ENCODE measurements around the gene UBXN10.

DNA sequence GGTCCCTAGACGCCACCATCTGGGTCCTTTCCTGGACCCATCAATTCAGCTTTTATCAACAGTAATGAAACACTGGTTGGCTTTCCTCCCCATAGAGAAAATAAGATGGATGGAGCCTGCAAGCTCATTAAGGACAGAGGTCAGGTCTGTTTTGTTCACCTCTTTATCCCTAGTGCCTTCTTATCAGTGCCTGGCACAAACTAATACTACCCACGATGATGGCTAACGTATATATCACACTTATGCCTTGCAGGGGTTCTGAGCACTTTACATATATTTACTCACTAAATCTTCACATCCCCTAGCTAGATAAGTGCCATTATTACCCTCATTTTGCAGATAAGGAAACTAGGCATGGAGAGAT is 5.1 kb upstream of the UBXN10 start:
- TF ChIP-seq, protein P1, sequence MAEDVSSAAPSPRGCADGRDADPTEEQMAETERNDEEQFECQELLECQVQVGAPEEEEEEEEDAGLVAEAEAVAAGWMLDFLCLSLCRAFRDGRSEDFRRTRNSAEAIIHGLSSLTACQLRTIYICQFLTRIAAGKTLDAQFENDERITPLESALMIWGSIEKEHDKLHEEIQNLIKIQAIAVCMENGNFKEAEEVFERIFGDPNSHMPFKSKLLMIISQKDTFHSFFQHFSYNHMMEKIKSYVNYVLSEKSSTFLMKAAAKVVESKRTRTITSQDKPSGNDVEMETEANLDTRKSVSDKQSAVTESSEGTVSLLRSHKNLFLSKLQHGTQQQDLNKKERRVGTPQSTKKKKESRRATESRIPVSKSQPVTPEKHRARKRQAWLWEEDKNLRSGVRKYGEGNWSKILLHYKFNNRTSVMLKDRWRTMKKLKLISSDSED (CRISPR knock-in tag; IDR thresholded peaks at IDR 0.05), result no peak
- TF ChIP-seq ARNT2 (CRISPR knock-in tag; IDR thresholded peaks at IDR 0.05; ENCODE audit: low read depth) (no peak), ZNF879 (CRISPR knock-in tag; IDR thresholded peaks at IDR 0.05) (no peak), RARG (CRISPR knock-in tag; IDR thresholded peaks at IDR 0.05; ENCODE audit: low read depth) (no peak)
- TF ChIP-seq, protein P2, sequence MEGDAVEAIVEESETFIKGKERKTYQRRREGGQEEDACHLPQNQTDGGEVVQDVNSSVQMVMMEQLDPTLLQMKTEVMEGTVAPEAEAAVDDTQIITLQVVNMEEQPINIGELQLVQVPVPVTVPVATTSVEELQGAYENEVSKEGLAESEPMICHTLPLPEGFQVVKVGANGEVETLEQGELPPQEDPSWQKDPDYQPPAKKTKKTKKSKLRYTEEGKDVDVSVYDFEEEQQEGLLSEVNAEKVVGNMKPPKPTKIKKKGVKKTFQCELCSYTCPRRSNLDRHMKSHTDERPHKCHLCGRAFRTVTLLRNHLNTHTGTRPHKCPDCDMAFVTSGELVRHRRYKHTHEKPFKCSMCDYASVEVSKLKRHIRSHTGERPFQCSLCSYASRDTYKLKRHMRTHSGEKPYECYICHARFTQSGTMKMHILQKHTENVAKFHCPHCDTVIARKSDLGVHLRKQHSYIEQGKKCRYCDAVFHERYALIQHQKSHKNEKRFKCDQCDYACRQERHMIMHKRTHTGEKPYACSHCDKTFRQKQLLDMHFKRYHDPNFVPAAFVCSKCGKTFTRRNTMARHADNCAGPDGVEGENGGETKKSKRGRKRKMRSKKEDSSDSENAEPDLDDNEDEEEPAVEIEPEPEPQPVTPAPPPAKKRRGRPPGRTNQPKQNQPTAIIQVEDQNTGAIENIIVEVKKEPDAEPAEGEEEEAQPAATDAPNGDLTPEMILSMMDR (CRISPR knock-in tag; IDR thresholded peaks at IDR 0.05), result no peak
- TF ChIP-seq, protein P3, sequence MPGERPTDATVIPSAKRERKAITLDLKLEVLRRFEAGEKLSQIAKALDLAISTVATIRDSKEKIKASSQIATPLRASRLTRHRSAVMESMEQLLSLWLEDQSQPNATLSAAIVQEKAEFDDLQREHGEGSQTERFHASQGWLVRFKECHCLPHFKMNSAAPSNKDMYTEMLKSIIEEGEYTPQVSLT (CRISPR knock-in tag; IDR thresholded peaks at IDR 0.05; ENCODE audit: borderline replicate concordance, low read depth), result no peak
- TF ChIP-seq, protein P4, sequence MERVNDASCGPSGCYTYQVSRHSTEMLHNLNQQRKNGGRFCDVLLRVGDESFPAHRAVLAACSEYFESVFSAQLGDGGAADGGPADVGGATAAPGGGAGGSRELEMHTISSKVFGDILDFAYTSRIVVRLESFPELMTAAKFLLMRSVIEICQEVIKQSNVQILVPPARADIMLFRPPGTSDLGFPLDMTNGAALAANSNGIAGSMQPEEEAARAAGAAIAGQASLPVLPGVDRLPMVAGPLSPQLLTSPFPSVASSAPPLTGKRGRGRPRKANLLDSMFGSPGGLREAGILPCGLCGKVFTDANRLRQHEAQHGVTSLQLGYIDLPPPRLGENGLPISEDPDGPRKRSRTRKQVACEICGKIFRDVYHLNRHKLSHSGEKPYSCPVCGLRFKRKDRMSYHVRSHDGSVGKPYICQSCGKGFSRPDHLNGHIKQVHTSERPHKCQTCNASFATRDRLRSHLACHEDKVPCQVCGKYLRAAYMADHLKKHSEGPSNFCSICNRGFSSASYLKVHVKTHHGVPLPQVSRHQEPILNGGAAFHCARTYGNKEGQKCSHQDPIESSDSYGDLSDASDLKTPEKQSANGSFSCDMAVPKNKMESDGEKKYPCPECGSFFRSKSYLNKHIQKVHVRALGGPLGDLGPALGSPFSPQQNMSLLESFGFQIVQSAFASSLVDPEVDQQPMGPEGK (CRISPR knock-in tag; IDR thresholded peaks at IDR 0.05), result no peak
- TF ChIP-seq, protein P5, sequence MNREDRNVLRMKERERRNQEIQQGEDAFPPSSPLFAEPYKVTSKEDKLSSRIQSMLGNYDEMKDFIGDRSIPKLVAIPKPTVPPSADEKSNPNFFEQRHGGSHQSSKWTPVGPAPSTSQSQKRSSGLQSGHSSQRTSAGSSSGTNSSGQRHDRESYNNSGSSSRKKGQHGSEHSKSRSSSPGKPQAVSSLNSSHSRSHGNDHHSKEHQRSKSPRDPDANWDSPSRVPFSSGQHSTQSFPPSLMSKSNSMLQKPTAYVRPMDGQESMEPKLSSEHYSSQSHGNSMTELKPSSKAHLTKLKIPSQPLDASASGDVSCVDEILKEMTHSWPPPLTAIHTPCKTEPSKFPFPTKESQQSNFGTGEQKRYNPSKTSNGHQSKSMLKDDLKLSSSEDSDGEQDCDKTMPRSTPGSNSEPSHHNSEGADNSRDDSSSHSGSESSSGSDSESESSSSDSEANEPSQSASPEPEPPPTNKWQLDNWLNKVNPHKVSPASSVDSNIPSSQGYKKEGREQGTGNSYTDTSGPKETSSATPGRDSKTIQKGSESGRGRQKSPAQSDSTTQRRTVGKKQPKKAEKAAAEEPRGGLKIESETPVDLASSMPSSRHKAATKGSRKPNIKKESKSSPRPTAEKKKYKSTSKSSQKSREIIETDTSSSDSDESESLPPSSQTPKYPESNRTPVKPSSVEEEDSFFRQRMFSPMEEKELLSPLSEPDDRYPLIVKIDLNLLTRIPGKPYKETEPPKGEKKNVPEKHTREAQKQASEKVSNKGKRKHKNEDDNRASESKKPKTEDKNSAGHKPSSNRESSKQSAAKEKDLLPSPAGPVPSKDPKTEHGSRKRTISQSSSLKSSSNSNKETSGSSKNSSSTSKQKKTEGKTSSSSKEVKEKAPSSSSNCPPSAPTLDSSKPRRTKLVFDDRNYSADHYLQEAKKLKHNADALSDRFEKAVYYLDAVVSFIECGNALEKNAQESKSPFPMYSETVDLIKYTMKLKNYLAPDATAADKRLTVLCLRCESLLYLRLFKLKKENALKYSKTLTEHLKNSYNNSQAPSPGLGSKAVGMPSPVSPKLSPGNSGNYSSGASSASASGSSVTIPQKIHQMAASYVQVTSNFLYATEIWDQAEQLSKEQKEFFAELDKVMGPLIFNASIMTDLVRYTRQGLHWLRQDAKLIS (CRISPR knock-in tag; IDR thresholded peaks at IDR 0.05), result no peak
- TF ChIP-seq, protein P6, sequence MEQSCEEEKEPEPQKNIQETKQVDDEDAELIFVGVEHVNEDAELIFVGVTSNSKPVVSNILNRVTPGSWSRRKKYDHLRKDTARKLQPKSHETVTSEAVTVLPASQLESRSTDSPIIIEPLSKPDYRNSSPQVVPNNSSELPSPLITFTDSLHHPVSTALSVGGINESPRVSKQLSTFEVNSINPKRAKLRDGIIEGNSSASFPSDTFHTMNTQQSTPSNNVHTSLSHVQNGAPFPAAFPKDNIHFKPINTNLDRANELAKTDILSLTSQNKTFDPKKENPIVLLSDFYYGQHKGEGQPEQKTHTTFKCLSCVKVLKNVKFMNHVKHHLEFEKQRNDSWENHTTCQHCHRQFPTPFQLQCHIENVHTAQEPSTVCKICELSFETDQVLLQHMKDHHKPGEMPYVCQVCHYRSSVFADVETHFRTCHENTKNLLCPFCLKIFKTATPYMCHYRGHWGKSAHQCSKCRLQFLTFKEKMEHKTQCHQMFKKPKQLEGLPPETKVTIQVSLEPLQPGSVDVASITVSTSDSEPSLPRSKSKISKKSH (CRISPR knock-in tag; IDR thresholded peaks at IDR 0.05; ENCODE audit: borderline replicate concordance), result no peak
